NCI-H1105 treated with DMSO at 0.1 percent for 48 hours (cell line): ENCODE results near the gene ARHGAP10.
"Not testable (repeated sequence)": the region's sequence is repeated elsewhere in the genome, so short reads cannot be mapped to it uniquely, and the experiment has no call there.

Source experiments
- DNase-seq: peaks from one replicate; lab custom pipeline; 2025; lab: John Stamatoyannopoulos, UW

Gene ARHGAP10

GRCh38 chr4:148067301-148067916, 335.5 kb downstream of the ARHGAP10 start:
- no peak for DNase-seq

GRCh38 chr4:148068065-148068911, 336.4 kb downstream of the ARHGAP10 start:
- DNase-seq, result no peak

GRCh38 chr4:148069086-148069894, 337.4 kb downstream of the ARHGAP10 start:
- DNase-seq, result no peak

- DNase-seq, result no peak
Observed at GRCh38 chr4:148069895-148070178, 337.9 kb downstream of the ARHGAP10 start.

- DNase-seq, result no peak
Observed at GRCh38 chr4:148071009-148071408, 339.1 kb downstream of the ARHGAP10 start.

GRCh38 chr4:148072789-148073188, 340.9 kb downstream of the ARHGAP10 start:
- no peak for DNase-seq

- no peak for DNase-seq
Observed at GRCh38 chr4:148073349-148073748, 341.5 kb downstream of the ARHGAP10 start.

- DNase-seq, result no peak
Observed at GRCh38 chr4:148074462-148074861, 342.6 kb downstream of the ARHGAP10 start.

GRCh38 chr4:148075438-148075837, 343.6 kb downstream of the ARHGAP10 start:
- no peak for DNase-seq

- no peak for DNase-seq
Observed at GRCh38 chr4:148076964-148077363, 345.1 kb downstream of the ARHGAP10 start.

- no peak for DNase-seq
Observed at GRCh38 chr4:148077581-148077980, 345.7 kb downstream of the ARHGAP10 start.

- DNase-seq, result no peak
Observed at GRCh38 chr4:148078061-148078460, 346.2 kb downstream of the ARHGAP10 start.

- DNase-seq, result no peak
Observed at GRCh38 chr4:148079961-148080360, 348.1 kb downstream of the ARHGAP10 start.

- no peak for DNase-seq
Observed at GRCh38 chr4:148081267-148081666, 349.4 kb downstream of the ARHGAP10 start.

- no peak for DNase-seq
Observed at GRCh38 chr4:148081745-148082144, 349.9 kb downstream of the ARHGAP10 start.

- not testable (repeated sequence) for DNase-seq
Observed at GRCh38 chr4:148083073-148083472, 351.2 kb downstream of the ARHGAP10 start.

GRCh38 chr4:148089624-148090023, 357.7 kb downstream of the ARHGAP10 start:
- DNase-seq, result no peak

GRCh38 chr4:148090029-148090428, 358.1 kb downstream of the ARHGAP10 start:
- DNase-seq, result no peak

GRCh38 chr4:148090503-148091476, 358.9 kb downstream of the ARHGAP10 start:
- no peak for DNase-seq

- DNase-seq, result no peak
Observed at GRCh38 chr4:148091896-148092295, 360.0 kb downstream of the ARHGAP10 start.

- DNase-seq, result no peak
Observed at GRCh38 chr4:148092316-148093014, 360.6 kb downstream of the ARHGAP10 start.
